Endodermal cell (in vitro differentiated cells): ENCODE data around the gene ACOT7. TPM values are rescaled to one million over a fixed set of nuclear protein-coding genes. Genes with fewer than 3 reads are reported as not detected.

Experiments used
- DNase-seq: peaks from one replicate; pipeline ENCODE4 v3.0.0-alpha.2; 2017
- H3K27ac ChIP-seq: 2 replicates; pipeline ENCODE4 v1.5.1; 2013; ENCODE audit warnings: mild to moderate bottlenecking, low read depth, low read length, moderate library complexity
- H3K27me3 ChIP-seq: 2 replicates; pipeline ENCODE4 v1.6.1; 2013; ENCODE audit warnings: mild to moderate bottlenecking, low read length, moderate library complexity; ENCODE audit not compliant: insufficient read depth, control insufficient read depth, poor library complexity, severe bottlenecking
- H3K36me3 ChIP-seq: 2 replicates; pipeline ENCODE4 v1.7.0; 2013; ENCODE audit warnings: mild to moderate bottlenecking, low read length, moderate library complexity; ENCODE audit not compliant: control insufficient read depth, insufficient read depth
- H3K4me1 ChIP-seq: one replicate; pipeline ENCODE4 v1.7.0; 2013; ENCODE audit warnings: low read length; ENCODE audit not compliant: control insufficient read depth, insufficient read depth
- H3K4me3 ChIP-seq: 2 replicates; pipeline ENCODE4 v1.5.1; 2013; ENCODE audit warnings: mild to moderate bottlenecking, low read length, moderate library complexity
- H3K9ac ChIP-seq: 2 replicates; pipeline ENCODE4 v1.6.1; 2013; ENCODE audit warnings: mild to moderate bottlenecking, low read length, moderate library complexity; ENCODE audit not compliant: poor library complexity, severe bottlenecking; ENCODE audit errors: extremely low read depth
- H3K9me3 ChIP-seq: 2 replicates; pipeline ENCODE4 v1.6.1; 2013; ENCODE audit warnings: mild to moderate bottlenecking, low read length, moderate library complexity; ENCODE audit not compliant: control insufficient read depth
- H3K27ac Mint-ChIP-seq: 2 replicates; pipeline ENCODE4 v1.8.0; 2020; ENCODE audit warnings: mixed read lengths
- H3K27me3 Mint-ChIP-seq: 2 replicates; pipeline ENCODE4 v1.8.0; 2021; ENCODE audit warnings: mild to moderate bottlenecking, mixed read lengths; ENCODE audit not compliant: insufficient read depth
- H3K36me3 Mint-ChIP-seq: 2 replicates; pipeline ENCODE4 v1.8.0; 2020; ENCODE audit warnings: low read depth, mixed read lengths
- H3K4me1 Mint-ChIP-seq: 2 replicates; pipeline ENCODE4 v1.8.0; 2020; ENCODE audit warnings: mixed read lengths
- H3K4me3 Mint-ChIP-seq: 2 replicates; pipeline ENCODE4 v1.8.0; 2020; ENCODE audit warnings: mild to moderate bottlenecking, moderate library complexity, mixed read lengths
- H3K9me3 Mint-ChIP-seq: 2 replicates; pipeline ENCODE4 v1.8.0; 2020; ENCODE audit warnings: mild to moderate bottlenecking, mixed read lengths
- CTCF ChIP-seq: fragments of 200-600 bp; sonication (generic); conservative IDR thresholded peaks from 2 replicates; pipeline ENCODE4 v1.5.0; 2021; ENCODE audit warnings: antibody characterized with exemption, mild to moderate bottlenecking
- WGBS, 2 experiments: methylation state at CpG; one replicate each; pipeline versions ENCODE4 v1.1.5 to v1.1.7; 2013; ENCODE audit warnings: missing lambda C conversion rate in 2 of 2, mixed read lengths in 1 of 2; ENCODE audit not compliant: insufficient coverage in 1 of 2, insufficient read length in 1 of 2; 5-methylcytosine and 5-hydroxymethylcytosine counted together
- total RNA-seq, 2 donors: library from RNA; stranded (reverse); fragmentation: NEBNext Ultra II Directional in 1 of 2; extraction: Animal tissue kit (Norgen Biotek cat#: 25700) in 1 of 2; gene quantifications; 2 replicates in 1 of 2; 3 replicates in 1 of 2; pipeline ENCODE4 v1.2.1, GENCODE V29; 2021

Gene ACOT7
- total RNA-seq, 2 donors from 2014 or later, result 51.3 to 70.7 TPM

- Histone ChIP-seq H3K9ac (no peak overlapping the region), H3K4me1 (peaks cover 3% of the 10 kb centered on the region), H3K27me3 (peaks cover 52% of the 10 kb centered on the region), H3K36me3 (no peaks in the 10 kb centered on the region), H3K4me3 (no peak overlapping the region), H3K9me3 (no peaks in the 10 kb centered on the region), H3K27ac (no peak overlapping the region)
- Mint-ChIP-seq H3K27ac (peak overlapping the region; percentile 30), H3K4me3 (no peak overlapping the region), H3K27me3 (peaks cover 62% of the 10 kb centered on the region), H3K4me1 (peaks cover 4% of the 10 kb centered on the region), H3K9me3 (no peaks in the 10 kb centered on the region), H3K36me3 (no peaks in the 10 kb centered on the region)
- 45 to 59% methylated on average over 14 to 17 of the region's 17 CpGs for WGBS, 2 experiments
- peak; percentile 72 for DNase-seq
- TF ChIP-seq CTCF, result no peak
Measured at GRCh38 chr1:6239950-6240768, 153.4 kb downstream of the ACOT7 start.

- Mint-ChIP-seq H3K27ac (peak overlapping the region; percentile 69), H3K4me3 (peak overlapping the region; percentile 8), H3K27me3 (peaks cover 53% of the 10 kb centered on the region), H3K4me1 (peaks cover 8% of the 10 kb centered on the region), H3K9me3 (no peaks in the 10 kb centered on the region), H3K36me3 (no peaks in the 10 kb centered on the region)
- H3K4me3 ChIP-seq, result no peak overlapping the region
- peaks cover 3% of the 10 kb centered on the region for H3K4me1 ChIP-seq
- H3K9ac ChIP-seq, result no peak overlapping the region
- TF ChIP-seq CTCF, result no peak
- DNase-seq, result peak; percentile 78
- 31 to 46% methylated on average over 4 to 7 of the region's 7 CpGs for WGBS, 2 experiments
- no peaks in the 10 kb centered on the region for H3K9me3 ChIP-seq
- H3K27ac ChIP-seq, result no peak overlapping the region
- H3K36me3 ChIP-seq, result peaks cover 3% of the 10 kb centered on the region
- H3K27me3 ChIP-seq, result peaks cover 45% of the 10 kb centered on the region
Measured at GRCh38 chr1:6239213-6239752, 154.3 kb downstream of the ACOT7 start.

- no peak overlapping the region for H3K27ac Mint-ChIP-seq
- WGBS, 2 experiments, result 90 to 100% methylated on average over 2 to 4 of the region's 4 CpGs
- H3K4me1 ChIP-seq, result peaks cover 3% of the 10 kb centered on the region
- peak overlapping the region; percentile 87 for H3K4me3 Mint-ChIP-seq
- no peak overlapping the region for H3K9ac ChIP-seq
- no peaks in the 10 kb centered on the region for H3K9me3 Mint-ChIP-seq
- H3K27ac ChIP-seq, result no peak overlapping the region
- peaks cover 8% of the 10 kb centered on the region for H3K4me1 Mint-ChIP-seq
- H3K36me3 Mint-ChIP-seq, result peaks cover 16% of the 10 kb centered on the region
- TF ChIP-seq CTCF, result no peak
- DNase-seq, result no peak
- H3K27me3 ChIP-seq, result peaks cover 23% of the 10 kb centered on the region
- H3K36me3 ChIP-seq, result peaks cover 23% of the 10 kb centered on the region
- peaks cover 35% of the 10 kb centered on the region for H3K27me3 Mint-ChIP-seq
- H3K4me3 ChIP-seq, result no peak overlapping the region
- H3K9me3 ChIP-seq, result no peaks in the 10 kb centered on the region
Measured at GRCh38 chr1:6237093-6237492, 156.5 kb downstream of the ACOT7 start.
